ENCODE results near the gene COG3. TPM values are rescaled to one million over a fixed set of nuclear protein-coding genes. Genes with fewer than 3 reads are reported as not detected.

The COG3 gene
- total and polyA plus RNA-seq, 10 donors, result 12.3 to 99.2 (median 32.5) TPM

GRCh38 chr13:45473627-45474026, 8.9 kb downstream of the COG3 start:
- intact Hi-C loops (cut with DNase I; ENCODE audit: low total_unique reads), result no loop called here

GRCh38 chr13:45474584-45475454, 10.1 kb downstream of the COG3 start:
- H3K4me1 ChIP-seq, result peaks cover 0 to 63% (median 16%) of the 10 kb centered on the region in 6 donors
- WGBS, 5 donors, result 82 to 96% (median 85%) methylated on average over 3 of the region's 3 CpGs
- peaks cover 0 to 46% (median 22%) of the 10 kb centered on the region in 6 donors for H3K36me3 ChIP-seq
- no peak for DNase-seq
- no peak overlapping the region for H3K27ac ChIP-seq
- TF ChIP-seq POLR2AphosphoS5 (IDR thresholded peaks at IDR 0.05) (no peak), CTCF (IDR thresholded peaks at IDR 0.05 in 8 of 11, conservative IDR thresholded peaks at IDR 0.05 in 3 of 11) (no peak), POLR2A (IDR thresholded peaks at IDR 0.05) (no peak)
- H3K4me3 ChIP-seq, result no peak overlapping the region
- intact Hi-C loops (cut with DNase I; ENCODE audit: low total_unique reads), result no loop called here
- H3K27me3 ChIP-seq (replicated peaks in 1 of 7), result no peaks in the 10 kb centered on the region
- no peaks in the 10 kb centered on the region for H3K9me3 ChIP-seq

More at GRCh38 chr13:45473627-45474026, 8.9 kb downstream of the COG3 start:
- TF ChIP-seq CTCF (IDR thresholded peaks at IDR 0.05 in 8 of 11, conservative IDR thresholded peaks at IDR 0.05 in 3 of 11), result peak in 1 of 11 experiments; percentile 7
- no peak for TF ChIP-seq POLR2AphosphoS5 (IDR thresholded peaks at IDR 0.05)
- TF ChIP-seq POLR2A (IDR thresholded peaks at IDR 0.05), result no peak
- Histone ChIP-seq H3K4me1 (peaks cover 5 to 75% (median 25%) of the 10 kb centered on the region in 6 donors), H3K4me3 (no peak overlapping the region), H3K27me3 (replicated peaks in 1 of 7) (no peaks in the 10 kb centered on the region), H3K27ac (no peak overlapping the region), H3K36me3 (peaks cover 0 to 34% (median 13%) of the 10 kb centered on the region in 6 donors), H3K9me3 (no peaks in the 10 kb centered on the region)
- 49 to 67% (median 54%) methylated on average over 2 of the region's 2 CpGs for WGBS, 5 donors
- no peak for DNase-seq

- H3K4me3 ChIP-seq, result no peak overlapping the region
- H3K36me3 ChIP-seq, result peaks cover 0 to 93% (median 44%) of the 10 kb centered on the region in 6 donors
- no peaks in the 10 kb centered on the region for H3K9me3 ChIP-seq
- no peaks in the 10 kb centered on the region for H3K27me3 ChIP-seq (replicated peaks in 1 of 7)
- H3K4me1 ChIP-seq, result peaks cover 0 to 23% (median 0%) of the 10 kb centered on the region in 6 donors
- no peak overlapping the region for H3K27ac ChIP-seq
- 87 to 95% (median 89%) methylated on average over 2 of the region's 2 CpGs for WGBS, 5 donors
- intact Hi-C loops (cut with DNase I; ENCODE audit: low total_unique reads), result no loop called here
- TF ChIP-seq POLR2AphosphoS5 (IDR thresholded peaks at IDR 0.05) (no peak), POLR2A (IDR thresholded peaks at IDR 0.05) (no peak), CTCF (IDR thresholded peaks at IDR 0.05 in 8 of 11, conservative IDR thresholded peaks at IDR 0.05 in 3 of 11) (no peak)
- no peak for DNase-seq
These were observed 14.9 kb downstream of the COG3 start for GRCh38 chr13:45479661-45480060.

GRCh38 chr13:45481688-45482087, 16.9 kb downstream of the COG3 start:
- intact Hi-C loops (cut with DNase I; ENCODE audit: low total_unique reads), result no loop called here
- H3K36me3 ChIP-seq, result peaks cover 0 to 85% (median 46%) of the 10 kb centered on the region in 6 donors
- no peak overlapping the region for H3K4me3 ChIP-seq
- H3K9me3 ChIP-seq, result no peaks in the 10 kb centered on the region
- TF ChIP-seq POLR2A (IDR thresholded peaks at IDR 0.05) (no peak), CTCF (IDR thresholded peaks at IDR 0.05 in 8 of 11, conservative IDR thresholded peaks at IDR 0.05 in 3 of 11) (no peak), POLR2AphosphoS5 (IDR thresholded peaks at IDR 0.05) (no peak)
- 75 to 91% (median 80%) methylated on average over 1 of the region's 1 CpG for WGBS, 5 donors
- H3K27me3 ChIP-seq (replicated peaks in 1 of 7), result no peaks in the 10 kb centered on the region
- peaks cover 0 to 8% (median 0%) of the 10 kb centered on the region in 6 donors for H3K4me1 ChIP-seq
- DNase-seq, result no peak
- H3K27ac ChIP-seq, result no peak overlapping the region
